ENCODE data around the gene MGAT5.

The MGAT5 gene

GRCh38 chr2:134482766-134483340, 229.0 kb downstream of the MGAT5 start:
- no peak overlapping the region for H3K4me3 ChIP-seq (ENCODE audit: low read depth, low read length)
- TF ChIP-seq CTCF (IDR thresholded peaks at IDR 0.05; ENCODE audit: low read depth, low read length, missing control alignments) = no peak
- in situ Hi-C loops (cut with HindIII; ENCODE audit: low pct_ligation_motif_present, low sequenced_read_pairs) = no loop called here

GRCh38 chr2:134489732-134490384, 236.0 kb downstream of the MGAT5 start:
- DNase-seq = no peak
- TF ChIP-seq CTCF (IDR thresholded peaks at IDR 0.05; ENCODE audit: low read depth, low read length, missing control alignments) = no peak
- Histone ChIP-seq H3K27me3 (replicated peaks) (no peaks in the 10 kb centered on the region), H3K36me3 (replicated peaks) (no peaks in the 10 kb centered on the region), H3K4me3 (ENCODE audit: low read depth, low read length) (no peak overlapping the region), H3K27ac (no peak overlapping the region)
- in situ Hi-C loops (cut with HindIII; ENCODE audit: low pct_ligation_motif_present, low sequenced_read_pairs) = no loop called here

More at GRCh38 chr2:134482766-134483340, 229.0 kb downstream of the MGAT5 start:
- no peaks in the 10 kb centered on the region for H3K27me3 ChIP-seq (replicated peaks)
- H3K27ac ChIP-seq = no peak overlapping the region
- H3K36me3 ChIP-seq (replicated peaks) = no peaks in the 10 kb centered on the region
- DNase-seq = no peak

DNA sequence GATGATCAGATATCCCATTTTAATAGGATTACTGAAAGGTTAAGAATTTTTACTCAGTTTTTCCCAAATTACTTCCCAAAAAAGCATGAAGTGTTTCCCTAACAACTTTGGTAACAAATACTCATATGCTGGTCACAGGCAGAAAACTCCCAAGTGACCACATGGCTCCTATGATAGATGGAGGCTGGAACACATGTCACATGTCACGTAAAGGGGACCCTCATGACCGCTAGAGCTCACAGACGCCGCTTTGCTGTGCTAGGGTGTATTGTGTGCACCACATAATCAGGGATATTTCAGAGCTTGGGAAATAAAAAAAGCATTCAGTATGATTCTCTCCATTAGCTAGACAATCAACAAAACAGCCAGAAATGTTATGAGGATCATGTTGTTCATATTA, 236.7 kb downstream of the MGAT5 start:
- DNase-seq = no peak
- Histone ChIP-seq H3K36me3 (replicated peaks) (no peaks in the 10 kb centered on the region), H3K4me3 (ENCODE audit: low read depth, low read length) (no peak overlapping the region), H3K27ac (no peak overlapping the region), H3K27me3 (replicated peaks) (no peaks in the 10 kb centered on the region)
- in situ Hi-C loops (cut with HindIII; ENCODE audit: low pct_ligation_motif_present, low sequenced_read_pairs) = no loop called here
- no peak for TF ChIP-seq CTCF (IDR thresholded peaks at IDR 0.05; ENCODE audit: low read depth, low read length, missing control alignments)

- Histone ChIP-seq H3K27me3 (replicated peaks) (no peaks in the 10 kb centered on the region), H3K27ac (no peak overlapping the region), H3K36me3 (replicated peaks) (no peaks in the 10 kb centered on the region), H3K4me3 (ENCODE audit: low read depth, low read length) (no peak overlapping the region)
- DNase-seq = no peak
- in situ Hi-C loops (cut with HindIII; ENCODE audit: low pct_ligation_motif_present, low sequenced_read_pairs) = no loop called here
- no peak for TF ChIP-seq CTCF (IDR thresholded peaks at IDR 0.05; ENCODE audit: low read depth, low read length, missing control alignments)
Observed at GRCh38 chr2:134491022-134491421, 237.2 kb downstream of the MGAT5 start.

DNA sequence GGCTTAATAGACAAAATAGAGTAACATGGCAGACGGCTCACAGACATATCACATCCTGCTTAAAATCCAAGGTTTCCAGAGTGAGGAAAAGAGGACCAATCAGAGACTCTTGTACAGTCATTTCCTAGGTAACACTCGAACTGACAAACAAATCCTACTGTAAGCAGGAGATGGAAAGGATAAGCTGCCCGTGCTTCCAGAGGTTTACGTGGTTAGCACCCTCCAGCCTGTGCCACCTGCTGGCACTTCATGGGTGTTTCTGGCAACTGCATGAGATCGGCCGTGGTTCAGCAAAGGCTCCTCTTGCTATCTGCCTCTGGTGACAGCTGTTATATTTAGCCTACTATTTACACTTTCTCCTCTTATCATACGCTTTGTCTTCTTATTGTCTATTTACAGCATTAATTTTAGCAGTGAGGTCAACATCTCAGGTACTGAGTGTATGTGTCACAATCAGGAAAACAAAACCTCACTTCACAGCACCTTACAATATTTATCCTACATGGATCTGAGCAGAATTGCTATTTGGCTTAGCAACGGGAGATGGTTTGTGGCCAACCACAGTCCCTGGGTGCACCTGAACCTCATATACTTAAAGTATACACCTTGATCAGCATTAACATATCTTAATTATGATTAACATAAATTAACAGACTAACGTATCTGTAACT, 238.0 kb downstream of the MGAT5 start:
- in situ Hi-C loops (cut with HindIII; ENCODE audit: low pct_ligation_motif_present, low sequenced_read_pairs) = no loop called here
- Histone ChIP-seq H3K36me3 (replicated peaks) (no peaks in the 10 kb centered on the region), H3K27ac (no peak overlapping the region), H3K4me3 (ENCODE audit: low read depth, low read length) (no peak overlapping the region), H3K27me3 (replicated peaks) (no peaks in the 10 kb centered on the region)
- TF ChIP-seq CTCF (IDR thresholded peaks at IDR 0.05; ENCODE audit: low read depth, low read length, missing control alignments) = no peak
- DNase-seq = no peak

Data from brain microvascular endothelial cell (primary cell).